ENCODE data around the gene HEXA.

Gene HEXA

DNA sequence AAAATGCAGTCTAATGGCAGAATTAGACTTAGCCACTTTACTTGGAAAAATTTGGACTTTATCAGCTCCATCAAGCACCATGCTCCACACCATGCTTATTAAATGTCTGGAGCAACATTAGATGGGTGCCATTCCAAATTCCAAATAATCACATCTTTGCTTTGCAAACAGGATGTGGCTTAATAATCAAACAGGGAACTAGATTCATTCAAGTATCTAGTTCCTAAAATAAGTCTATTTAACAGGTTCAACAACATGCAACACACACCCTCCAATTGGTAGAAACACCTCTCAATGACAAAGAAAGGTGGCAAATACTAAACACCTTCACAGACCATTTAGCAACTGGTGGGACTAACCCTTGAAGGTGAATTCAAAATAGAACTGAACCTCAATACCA lies 3.5 kb downstream of the HEXA start:
- H4K20me1 ChIP-seq (ENCODE audit: insufficient read depth, low read length, poor library complexity, severe bottlenecking): peaks cover 22% of the 10 kb centered on the region
- peaks cover 5% of the 10 kb centered on the region for H3K27me3 ChIP-seq (ENCODE audit: insufficient read depth, low read length, poor library complexity, severe bottlenecking)
- H3K9me3 ChIP-seq (ENCODE audit: insufficient read depth, low read depth, low read length): no peaks in the 10 kb centered on the region
- no peak for TF ChIP-seq EZH2phosphoT487 (IDR thresholded peaks at IDR 0.05; ENCODE audit: borderline replicate concordance)
- TF ChIP-seq, protein P1, sequence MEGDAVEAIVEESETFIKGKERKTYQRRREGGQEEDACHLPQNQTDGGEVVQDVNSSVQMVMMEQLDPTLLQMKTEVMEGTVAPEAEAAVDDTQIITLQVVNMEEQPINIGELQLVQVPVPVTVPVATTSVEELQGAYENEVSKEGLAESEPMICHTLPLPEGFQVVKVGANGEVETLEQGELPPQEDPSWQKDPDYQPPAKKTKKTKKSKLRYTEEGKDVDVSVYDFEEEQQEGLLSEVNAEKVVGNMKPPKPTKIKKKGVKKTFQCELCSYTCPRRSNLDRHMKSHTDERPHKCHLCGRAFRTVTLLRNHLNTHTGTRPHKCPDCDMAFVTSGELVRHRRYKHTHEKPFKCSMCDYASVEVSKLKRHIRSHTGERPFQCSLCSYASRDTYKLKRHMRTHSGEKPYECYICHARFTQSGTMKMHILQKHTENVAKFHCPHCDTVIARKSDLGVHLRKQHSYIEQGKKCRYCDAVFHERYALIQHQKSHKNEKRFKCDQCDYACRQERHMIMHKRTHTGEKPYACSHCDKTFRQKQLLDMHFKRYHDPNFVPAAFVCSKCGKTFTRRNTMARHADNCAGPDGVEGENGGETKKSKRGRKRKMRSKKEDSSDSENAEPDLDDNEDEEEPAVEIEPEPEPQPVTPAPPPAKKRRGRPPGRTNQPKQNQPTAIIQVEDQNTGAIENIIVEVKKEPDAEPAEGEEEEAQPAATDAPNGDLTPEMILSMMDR (conservative IDR thresholded peaks at IDR 0.05; ENCODE audit: low read length): no peak
- peaks cover 32% of the 10 kb centered on the region; the same call in 1 of the 2 replicates for H3K79me2 ChIP-seq (ENCODE audit: insufficient read depth, low read length)
- no peaks in the 10 kb centered on the region for H3K9me2 ChIP-seq (replicated peaks; ENCODE audit: low read depth, low read length)
- no peaks in the 10 kb centered on the region for H3F3A ChIP-seq (ENCODE audit: low read depth)
- H3K9ac ChIP-seq (ENCODE audit: low read depth, low read length, poor library complexity, severe bottlenecking): no peak overlapping the region
- no peak overlapping the region for H3K4me3 ChIP-seq (ENCODE audit: low read length, poor library complexity, severe bottlenecking)
- H3K4me1 ChIP-seq (ENCODE audit: insufficient read depth, low read length, poor library complexity, severe bottlenecking): peaks cover 24% of the 10 kb centered on the region
- peak overlapping the region; percentile 19 for H3K4me2 ChIP-seq (ENCODE audit: low read depth, low read length, poor library complexity, severe bottlenecking)
- no peak overlapping the region for H2AFZ ChIP-seq (ENCODE audit: low read length)
- no peaks in the 10 kb centered on the region for H3K36me3 ChIP-seq (ENCODE audit: insufficient read depth, low read length)

DNA sequence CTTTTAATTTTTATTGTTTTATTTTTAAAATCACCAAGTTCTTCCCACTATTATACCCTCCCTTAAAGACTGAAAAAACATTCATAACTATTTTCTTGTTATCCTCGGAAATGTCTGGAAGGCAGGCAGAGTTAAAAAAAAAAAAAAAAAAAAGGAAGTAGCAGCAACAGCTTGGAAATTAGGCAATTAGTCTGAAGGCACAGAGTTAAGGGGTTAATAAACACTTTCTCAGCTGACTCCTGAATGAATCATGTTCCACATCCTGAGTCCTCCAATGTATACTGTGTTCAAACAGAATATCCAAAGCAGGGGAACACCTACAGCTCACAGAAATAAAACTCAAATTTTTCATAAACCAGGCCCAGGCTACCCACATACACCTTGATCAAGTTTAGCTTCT lies 5.8 kb downstream of the HEXA start:
- Histone ChIP-seq H3K9ac (ENCODE audit: low read depth, low read length, poor library complexity, severe bottlenecking) (no peak overlapping the region), H4K20me1 (ENCODE audit: insufficient read depth, low read length, poor library complexity, severe bottlenecking) (peaks cover 40% of the 10 kb centered on the region), H2AFZ (ENCODE audit: low read length) (no peak overlapping the region), H3K9me2 (replicated peaks; ENCODE audit: low read depth, low read length) (no peaks in the 10 kb centered on the region), H3F3A (ENCODE audit: low read depth) (peaks cover 4% of the 10 kb centered on the region; the same call in 1 of the 2 replicates), H3K4me1 (ENCODE audit: insufficient read depth, low read length, poor library complexity, severe bottlenecking) (peaks cover 25% of the 10 kb centered on the region), H3K9me3 (ENCODE audit: insufficient read depth, low read depth, low read length) (no peaks in the 10 kb centered on the region), H3K4me3 (ENCODE audit: low read length, poor library complexity, severe bottlenecking) (no peak overlapping the region), H3K79me2 (ENCODE audit: insufficient read depth, low read length) (peaks cover 24% of the 10 kb centered on the region; the same call in 1 of the 2 replicates), H3K27me3 (ENCODE audit: insufficient read depth, low read length, poor library complexity, severe bottlenecking) (peaks cover 5% of the 10 kb centered on the region), H3K36me3 (ENCODE audit: insufficient read depth, low read length) (no peaks in the 10 kb centered on the region), H3K4me2 (ENCODE audit: low read depth, low read length, poor library complexity, severe bottlenecking) (no peak overlapping the region)
- TF ChIP-seq EZH2phosphoT487 (IDR thresholded peaks at IDR 0.05; ENCODE audit: borderline replicate concordance): no peak
- TF ChIP-seq, protein P1 (conservative IDR thresholded peaks at IDR 0.05; ENCODE audit: low read length): no peak

DNA sequence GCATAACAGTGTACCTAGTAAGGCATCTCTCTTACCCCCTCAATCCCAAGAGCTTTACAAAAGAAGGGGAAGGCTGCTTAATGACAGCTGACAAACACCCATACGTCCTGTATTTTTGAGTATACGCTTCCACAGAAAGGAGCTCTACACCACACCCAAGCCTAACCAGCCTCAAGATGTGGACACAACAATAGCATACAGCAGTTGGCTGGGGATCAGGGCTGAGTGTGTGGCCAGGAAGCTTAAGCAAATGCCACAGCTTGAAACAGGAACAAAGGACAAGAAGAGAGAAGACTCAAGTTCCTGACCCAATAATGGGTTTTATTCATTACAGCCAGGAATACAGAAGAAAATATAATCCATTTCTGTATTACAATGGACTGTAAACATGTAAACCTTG lies 6.9 kb downstream of the HEXA start:
- Histone ChIP-seq H3K4me3 (ENCODE audit: low read length, poor library complexity, severe bottlenecking) (no peak overlapping the region), H3K9me3 (ENCODE audit: insufficient read depth, low read depth, low read length) (no peaks in the 10 kb centered on the region), H3K36me3 (ENCODE audit: insufficient read depth, low read length) (no peaks in the 10 kb centered on the region), H3K4me2 (ENCODE audit: low read depth, low read length, poor library complexity, severe bottlenecking) (no peak overlapping the region), H3K79me2 (ENCODE audit: insufficient read depth, low read length) (peaks cover 17% of the 10 kb centered on the region; the same call in 1 of the 2 replicates), H3K27me3 (ENCODE audit: insufficient read depth, low read length, poor library complexity, severe bottlenecking) (peaks cover 5% of the 10 kb centered on the region), H3K9me2 (replicated peaks; ENCODE audit: low read depth, low read length) (no peaks in the 10 kb centered on the region), H2AFZ (ENCODE audit: low read length) (no peak overlapping the region), H3K4me1 (ENCODE audit: insufficient read depth, low read length, poor library complexity, severe bottlenecking) (peaks cover 17% of the 10 kb centered on the region), H4K20me1 (ENCODE audit: insufficient read depth, low read length, poor library complexity, severe bottlenecking) (peaks cover 40% of the 10 kb centered on the region), H3K9ac (ENCODE audit: low read depth, low read length, poor library complexity, severe bottlenecking) (no peak overlapping the region), H3F3A (ENCODE audit: low read depth) (peaks cover 4% of the 10 kb centered on the region; the same call in 1 of the 2 replicates)
- no peak for TF ChIP-seq EZH2phosphoT487 (IDR thresholded peaks at IDR 0.05; ENCODE audit: borderline replicate concordance)
- TF ChIP-seq, protein P1 (conservative IDR thresholded peaks at IDR 0.05; ENCODE audit: low read length): no peak

Measured in Loucy (cell line).